Measurements from ENCODE around the gene ZNF28.
"Not testable (repeated sequence)": the region's sequence is repeated elsewhere in the genome, so short reads cannot be mapped to it uniquely, and the experiment has no call there.

The ZNF28 gene

DNA sequence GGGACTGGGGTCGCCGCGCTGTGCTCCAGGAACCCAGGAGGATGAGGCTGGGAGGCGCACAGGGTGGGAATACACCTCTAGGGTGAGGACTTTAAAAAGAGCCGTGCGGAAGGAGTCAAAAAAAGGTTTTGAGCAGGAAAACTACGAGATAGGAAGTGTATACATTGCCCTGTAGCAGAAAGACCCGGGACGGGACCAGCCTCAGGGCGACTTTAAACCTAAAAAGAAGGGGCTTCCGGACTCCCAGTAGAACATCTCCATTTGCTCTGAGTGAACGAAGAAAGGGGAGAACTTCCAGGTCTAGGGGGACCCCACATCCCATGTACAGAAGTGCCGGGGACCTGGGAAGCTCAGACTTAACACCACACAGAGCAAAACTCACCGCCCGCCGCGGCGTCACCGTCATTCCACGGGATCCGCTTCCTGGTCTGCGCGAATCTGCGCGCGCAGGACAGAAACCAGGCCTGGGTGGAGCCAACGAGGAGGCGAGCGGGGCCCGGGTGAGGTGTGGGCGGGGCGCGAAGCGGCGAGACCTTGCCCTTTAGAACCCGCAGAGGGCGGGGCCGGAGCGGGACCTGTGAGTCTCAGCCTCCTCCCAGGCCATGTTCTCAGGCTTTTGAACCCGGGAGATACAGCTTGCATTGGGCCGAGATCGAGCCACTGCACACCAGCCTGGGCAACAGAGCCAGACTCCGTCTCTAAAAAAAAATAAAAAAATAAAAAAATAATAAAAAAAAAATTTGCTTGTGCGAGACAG is at the start of gene ZNF28:
Gene ZNF28, minus strand, starts transcription at position 430 of the 757 bp plus-strand sequence. CDS start 3,675 bp downstream, outside the sequence.
- peak; percentile 51 for DNase-seq

DNA sequence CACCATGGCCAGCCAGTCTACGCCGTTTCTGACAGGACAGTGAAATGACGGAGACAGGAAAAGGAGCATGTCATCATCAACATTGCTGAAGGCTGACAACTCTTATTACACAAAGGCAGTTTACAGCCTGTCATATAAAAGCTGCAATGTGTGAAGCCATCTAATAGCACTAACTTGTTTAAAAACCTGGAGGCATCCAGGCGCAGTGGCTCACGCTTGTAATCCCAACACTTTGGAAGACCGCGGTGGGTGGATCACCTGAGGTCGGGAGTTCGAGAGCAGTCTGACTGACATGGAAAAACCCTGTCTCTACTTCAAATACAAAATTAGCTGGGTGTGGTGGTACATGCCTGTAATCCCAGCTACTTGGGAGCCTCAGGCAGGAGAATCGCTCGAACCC is 46.6 kb upstream of the ZNF28 start:
- not testable (repeated sequence) for DNase-seq

DNA sequence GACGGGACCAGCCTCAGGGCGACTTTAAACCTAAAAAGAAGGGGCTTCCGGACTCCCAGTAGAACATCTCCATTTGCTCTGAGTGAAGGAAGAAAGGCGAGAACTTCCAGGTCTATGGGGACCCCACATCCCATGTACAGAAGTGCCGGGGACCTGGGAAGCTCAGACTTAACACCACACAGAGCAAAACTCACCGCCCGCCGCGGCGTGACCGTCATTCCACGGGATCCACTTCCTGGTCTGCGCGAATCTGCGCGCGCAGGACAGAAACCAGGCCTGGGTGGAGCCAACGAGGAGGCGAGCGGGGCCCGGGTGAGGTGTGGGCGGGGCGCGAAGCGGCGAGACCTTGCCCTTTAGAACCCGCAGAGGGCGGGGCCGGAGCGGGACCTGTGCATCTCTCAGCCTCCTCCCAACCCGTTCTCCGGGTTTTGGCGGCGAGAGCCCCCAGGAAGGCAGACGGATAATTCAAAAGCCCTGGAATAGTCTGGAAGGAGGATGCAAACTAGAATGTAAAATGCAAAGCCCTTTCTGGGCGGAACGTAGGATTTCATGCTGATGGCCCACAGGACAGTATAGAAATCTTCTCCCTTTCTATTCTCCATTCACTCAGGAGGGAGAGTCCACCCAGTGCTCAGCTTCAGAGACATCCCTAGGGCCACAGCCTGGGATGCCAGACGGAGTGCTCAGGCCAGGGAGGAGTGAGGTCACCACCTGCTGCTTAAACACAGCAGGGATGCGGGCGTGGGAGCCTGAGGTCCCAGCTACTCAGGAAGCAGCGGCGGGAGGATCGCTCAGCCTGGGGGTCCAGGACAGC is 36.2 kb upstream of the ZNF28 start, which contains the start of gene ZNF468:
Gene ZNF468, minus strand, starts transcription at position 242 of the 814 bp plus-strand sequence. CDS start 3,347 bp downstream, outside the sequence.
- DNase-seq: peak; percentile 84

DNA sequence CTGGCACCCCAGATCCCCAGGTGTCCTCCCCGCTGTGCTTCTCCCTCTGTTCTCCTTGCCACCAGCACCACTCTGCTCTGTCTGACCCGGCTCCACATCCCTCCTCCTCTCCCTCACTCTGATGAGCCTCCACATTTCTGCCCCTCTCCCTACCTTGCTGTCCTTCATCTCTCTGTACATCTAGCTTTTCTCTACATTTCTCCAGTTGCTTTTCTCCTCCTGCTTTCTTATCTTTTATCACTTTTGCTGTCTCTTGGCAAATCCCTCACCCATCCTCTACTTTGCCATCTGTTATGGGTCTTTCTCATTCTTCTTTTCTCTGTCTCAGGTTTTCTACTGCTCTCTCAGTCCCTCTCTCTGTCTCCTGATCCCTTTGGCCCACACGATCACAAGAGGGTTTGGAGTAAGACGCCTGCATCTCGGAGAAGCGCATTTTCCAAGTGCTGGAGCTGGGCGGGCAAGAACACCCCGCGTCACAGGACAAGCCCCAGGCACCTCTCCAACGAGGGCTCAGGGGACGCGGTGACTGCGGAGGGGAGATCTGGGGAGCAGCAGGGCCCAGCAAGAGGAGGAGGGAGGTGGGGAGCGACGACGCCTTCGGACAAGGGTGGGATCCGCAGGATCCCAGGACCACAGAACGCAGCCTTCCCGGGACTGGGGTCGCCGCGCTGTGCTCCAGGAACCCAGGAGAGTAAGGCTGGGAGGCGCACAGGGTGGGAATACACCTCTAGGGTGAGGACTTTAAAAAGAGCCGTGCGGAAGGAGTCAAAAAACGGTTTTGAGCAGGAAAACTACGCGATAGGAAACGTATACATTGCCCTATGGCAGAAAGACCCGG is 35.3 kb upstream of the ZNF28 start:
- DNase-seq: not testable (repeated sequence)

DNA sequence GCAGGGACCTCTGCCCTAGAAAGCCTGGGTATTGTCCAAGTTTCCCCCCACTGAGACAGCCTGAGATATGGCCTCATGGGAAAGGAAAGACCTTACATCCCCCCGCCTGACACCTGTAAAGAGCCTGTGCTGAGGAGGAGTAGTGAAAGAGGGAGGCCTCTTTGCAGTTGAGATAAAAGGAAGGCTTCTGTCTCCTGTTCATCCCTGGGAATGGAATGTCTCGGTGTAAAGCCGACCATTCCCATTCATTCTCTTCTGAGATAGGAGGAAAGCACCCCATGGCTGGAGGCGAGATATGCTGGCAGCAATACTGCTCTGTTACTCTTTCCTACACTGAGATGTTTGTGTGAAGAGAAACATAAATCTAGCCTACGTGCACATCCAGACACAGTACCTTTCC is 25.9 kb upstream of the ZNF28 start:
- not testable (repeated sequence) for DNase-seq

DNA sequence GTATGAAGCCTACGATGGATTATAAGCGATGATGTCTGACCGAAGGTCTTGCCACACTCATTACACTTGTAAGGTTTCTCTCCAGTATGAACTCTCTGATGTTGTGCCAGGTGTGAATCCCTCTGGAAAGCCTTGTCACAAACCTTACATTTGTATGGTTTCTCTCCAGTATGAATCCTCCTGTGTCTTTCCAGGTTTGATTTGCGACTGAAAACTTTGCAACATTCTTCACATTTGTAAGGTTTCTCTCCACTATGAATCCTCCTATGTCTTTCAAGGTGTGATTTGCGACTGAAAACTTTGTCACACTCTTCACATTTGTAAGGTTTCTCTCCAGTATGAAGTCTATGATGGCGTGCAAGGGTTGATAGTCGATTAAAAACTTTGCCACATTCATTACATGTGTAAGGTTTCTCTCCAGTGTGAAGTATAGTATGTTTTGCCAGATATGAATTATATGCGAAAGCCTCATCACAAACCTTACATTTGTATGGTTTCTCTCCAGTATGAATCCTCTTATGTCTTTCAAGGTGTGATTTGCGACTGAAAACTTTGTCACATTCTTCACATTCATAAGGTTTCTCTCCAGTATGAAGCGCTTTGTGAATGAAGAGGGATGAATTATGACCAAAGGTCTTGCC is 19.5 kb upstream of the ZNF28 start:
- not testable (repeated sequence) for DNase-seq

DNA sequence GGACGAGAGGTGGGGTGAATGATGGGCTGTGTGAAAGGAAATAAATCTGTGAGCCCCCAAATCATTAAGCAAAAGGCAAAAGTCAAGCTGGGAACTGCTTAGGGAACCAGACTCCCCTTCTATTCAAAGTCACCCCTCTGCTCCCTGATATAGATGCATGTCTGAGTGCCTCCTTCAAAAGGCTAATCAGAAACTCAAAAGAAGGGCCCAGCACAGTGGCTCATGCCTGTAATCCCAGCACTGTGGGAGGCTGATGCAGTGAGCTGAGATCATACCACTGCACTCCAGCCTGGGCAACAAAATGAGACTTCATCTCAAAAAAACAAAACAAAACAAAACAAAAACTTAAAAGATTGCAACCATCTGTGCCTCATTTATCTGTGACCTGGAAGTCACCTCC is 12.9 kb upstream of the ZNF28 start:
- not testable (repeated sequence) for DNase-seq

DNA sequence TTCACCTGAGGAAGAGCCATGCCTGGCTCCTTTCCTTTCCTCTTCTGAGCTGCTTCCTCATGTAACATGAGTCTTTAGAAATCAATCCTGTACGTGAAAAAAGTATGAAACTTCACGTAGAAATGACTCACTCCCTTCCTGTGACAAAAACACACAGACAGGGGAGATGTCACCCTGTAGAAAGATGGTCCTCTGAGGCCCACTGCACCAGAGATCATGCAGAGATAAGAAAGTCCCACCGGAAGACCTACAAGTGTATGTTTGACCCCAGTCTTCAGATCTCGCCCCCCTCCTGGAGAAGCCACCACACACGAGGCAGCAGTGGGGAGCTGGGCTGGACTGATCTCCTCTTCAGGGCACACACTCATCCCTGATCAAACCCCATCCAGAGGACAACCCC is 12.1 kb upstream of the ZNF28 start:
- not testable (repeated sequence) for DNase-seq

DNA sequence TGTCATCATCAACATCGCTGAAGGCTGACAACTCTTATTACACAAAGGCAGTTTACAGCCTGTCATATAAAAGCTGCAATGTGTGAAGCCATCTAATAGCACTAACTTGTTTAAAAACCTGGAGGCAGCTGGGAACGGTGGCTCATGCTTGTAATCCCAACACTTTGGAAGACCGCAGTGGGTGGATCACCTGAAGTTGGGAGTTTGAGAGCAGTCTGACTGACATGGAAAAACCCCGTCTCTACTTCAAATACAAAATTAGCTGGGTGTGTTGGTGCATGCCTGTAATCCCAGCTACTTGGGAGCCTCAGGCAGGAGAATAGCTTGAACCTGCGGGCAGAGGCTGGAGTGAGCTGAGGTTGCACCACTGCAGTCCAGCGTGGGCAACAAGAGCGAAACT is 8.4 kb upstream of the ZNF28 start:
- DNase-seq: not testable (repeated sequence)

DNA sequence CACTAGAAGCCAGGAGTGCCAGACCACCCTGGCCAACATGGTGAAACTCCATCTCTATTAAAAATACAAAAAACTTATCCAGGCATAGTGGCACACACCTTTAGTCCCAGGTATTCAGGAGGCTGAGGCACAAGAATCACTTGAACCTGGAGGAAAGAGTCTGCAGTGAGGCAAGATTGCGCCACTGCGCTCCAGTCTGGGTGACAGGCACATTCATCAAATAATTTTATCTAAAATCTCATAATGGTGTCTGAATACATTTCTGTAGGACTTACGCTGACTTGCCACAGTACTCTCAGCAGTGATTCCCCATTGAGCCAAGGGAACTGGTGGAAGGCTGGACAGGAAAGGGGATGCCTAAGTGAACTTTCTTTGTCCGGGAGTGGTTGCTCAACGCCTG is 4.3 kb upstream of the ZNF28 start:
- DNase-seq: no peak

DNA sequence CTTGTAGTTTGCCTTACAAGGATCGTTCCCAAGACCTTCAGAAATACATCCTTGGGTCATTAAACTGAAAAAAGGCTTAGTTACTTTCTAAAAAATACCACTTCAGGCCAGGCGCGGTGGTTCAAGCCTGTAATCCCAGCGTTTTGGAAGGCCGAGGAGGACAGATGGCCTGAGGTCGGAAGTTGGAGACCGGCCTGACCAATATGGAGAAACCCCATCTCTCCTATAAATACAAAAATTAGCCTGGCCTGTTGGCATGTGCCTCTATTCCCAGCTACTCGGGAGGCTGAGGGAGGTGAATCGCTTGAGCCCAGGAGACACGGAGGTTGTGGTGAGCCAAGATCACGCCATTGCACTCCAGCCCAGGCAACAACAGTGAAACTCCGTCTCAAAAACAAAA is 2.2 kb upstream of the ZNF28 start:
- no peak for DNase-seq

DNA sequence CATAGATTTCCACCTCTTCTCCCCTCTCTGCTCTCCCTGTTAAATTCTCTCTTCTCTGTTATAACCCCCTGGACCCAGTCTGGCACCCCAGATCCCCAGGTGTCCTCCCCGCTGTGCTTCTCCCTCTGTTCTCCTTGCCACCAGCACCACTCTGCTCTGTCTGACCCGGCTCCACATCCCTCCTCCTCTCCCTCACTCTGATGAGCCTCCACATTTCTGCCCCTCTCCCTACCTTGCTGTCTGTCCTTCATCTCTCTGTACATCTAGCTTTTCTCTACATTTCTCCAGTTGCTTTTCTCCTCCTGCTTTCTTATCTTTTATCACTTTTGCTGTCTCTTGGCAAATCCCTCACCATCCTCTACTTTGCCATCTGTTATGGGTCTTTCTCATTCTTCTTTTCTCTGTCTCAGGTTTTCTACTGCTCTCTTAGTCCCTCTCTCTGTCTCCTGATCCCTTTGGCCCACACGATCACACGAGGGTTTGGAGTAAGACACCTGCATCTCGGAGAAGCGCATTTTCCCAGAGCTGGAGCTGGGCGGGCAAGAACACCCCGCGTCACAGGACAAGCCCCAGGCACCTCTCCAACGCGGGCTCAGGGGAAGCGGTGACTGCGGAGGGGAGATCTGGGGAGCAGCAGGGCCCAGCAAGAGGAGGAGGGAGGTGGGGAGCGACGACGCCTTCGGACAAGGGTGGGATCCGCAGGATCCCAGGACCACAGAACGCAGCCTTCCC is 795 bp downstream of the ZNF28 start:
- DNase-seq: not testable (repeated sequence)

DNA sequence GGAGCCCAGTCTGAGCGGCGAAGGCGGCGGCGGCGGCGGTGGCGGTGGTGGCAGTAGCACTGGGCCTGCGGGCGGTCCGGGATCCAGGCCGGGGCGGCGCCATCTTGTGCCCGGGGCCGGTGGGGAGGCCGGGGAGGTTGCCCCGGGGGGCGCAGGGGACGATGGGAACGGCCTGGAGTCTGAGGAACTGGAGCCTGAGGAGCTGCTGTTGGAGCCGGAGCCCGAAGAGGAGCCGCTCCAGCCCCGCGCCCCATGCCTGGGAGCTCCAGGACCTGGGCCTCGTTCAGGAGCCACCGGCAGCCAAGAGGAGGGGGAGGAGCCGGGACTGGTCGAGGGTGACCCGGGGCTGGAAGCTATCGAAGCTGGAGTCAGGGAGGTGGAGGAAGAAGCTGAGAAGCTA is 11.6 kb downstream of the ZNF28 start:
- no peak for DNase-seq

DNA sequence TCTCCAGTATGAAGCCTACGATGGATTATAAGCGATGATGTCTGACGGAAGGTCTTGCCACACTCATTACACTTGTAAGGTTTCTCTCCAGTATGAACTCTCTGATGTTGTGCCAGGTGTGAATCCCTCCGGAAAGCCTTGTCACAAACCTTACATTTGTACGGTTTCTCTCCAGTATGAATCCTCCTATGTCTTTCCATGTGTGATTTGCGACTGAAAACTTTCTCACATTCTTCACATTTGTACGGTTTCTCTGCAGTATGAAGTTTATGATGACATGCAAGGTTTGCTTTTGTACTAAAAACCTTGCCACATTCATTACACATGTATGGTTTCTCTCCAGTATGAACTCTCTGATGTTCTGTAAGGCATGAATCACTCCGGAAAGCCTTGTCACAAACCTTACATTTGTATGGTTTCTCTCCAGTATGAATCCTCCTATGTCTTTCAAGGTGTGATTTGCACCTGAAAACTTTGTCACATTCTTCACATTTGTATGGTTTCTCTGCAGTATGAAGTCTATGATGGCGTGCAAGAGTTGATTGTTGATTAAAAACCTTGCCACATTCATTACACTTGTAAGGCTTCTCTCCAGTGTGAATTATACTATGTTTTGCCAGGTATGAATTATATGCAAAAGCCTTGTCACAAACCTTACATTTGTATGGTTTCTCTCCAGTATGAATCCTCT is 21.3 kb downstream of the ZNF28 start:
- not testable (repeated sequence) for DNase-seq

DNA sequence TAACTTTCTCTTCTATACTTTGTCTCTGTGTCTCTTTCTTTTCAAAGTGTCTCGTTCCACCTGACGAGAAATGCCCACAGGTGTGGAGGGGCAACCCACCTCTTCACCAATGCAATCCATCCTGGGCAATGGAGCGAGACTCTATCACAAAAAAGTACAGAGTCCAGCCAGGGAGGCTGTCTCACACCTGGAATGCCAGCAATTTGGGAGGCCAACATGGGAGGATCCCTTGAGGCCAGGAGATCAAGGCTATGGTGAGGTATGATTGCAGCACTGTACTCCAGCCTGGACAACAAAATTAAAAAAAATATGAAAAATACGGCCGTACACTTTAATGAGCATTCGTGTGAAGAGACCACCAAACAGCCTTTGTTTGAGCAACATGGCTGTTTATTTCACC is 32.0 kb downstream of the ZNF28 start:
- no peak for DNase-seq

DNA sequence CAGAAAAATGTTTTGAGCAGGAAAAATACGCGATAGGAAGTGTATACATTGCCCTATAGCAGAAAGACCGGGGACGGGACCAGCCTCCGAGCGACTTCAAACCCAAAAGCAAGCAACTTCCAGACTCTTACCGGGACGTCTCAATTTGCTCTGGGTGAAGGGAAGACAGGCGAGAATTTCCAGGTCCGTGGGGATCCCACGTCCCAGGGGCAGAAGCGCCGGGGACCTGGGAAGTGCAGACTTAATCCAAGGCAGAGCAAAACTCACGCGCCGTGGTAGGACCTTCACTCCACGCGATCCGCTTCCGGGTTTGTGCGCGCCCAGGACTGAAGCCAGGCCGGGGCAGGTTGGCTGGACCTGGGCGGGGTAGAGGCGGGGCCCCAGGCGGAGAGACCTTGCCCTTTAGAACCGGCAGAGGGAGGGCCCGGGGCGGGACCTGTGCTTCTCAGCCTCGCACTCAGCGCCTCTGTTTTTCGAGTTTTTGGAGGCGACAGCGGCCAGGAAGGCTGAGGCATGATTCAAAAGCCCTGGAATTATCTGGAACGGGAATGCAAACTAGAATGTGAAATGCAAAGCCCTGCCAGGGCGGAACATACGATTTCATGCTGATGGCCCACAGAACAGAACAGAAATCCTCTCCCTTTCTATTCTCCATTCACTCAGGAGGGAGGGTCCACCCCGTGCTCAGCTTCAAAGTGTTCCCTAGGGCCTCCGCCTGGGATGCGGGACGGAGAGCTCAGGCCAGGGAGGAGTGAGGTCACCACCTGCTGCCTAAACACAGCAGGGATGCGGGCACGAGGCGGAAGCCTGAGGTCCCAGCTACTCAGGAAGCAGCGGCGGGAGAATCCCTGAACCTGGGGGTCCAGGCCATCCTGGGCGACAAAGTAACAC is 34.7 kb downstream of the ZNF28 start, which contains the start of gene ZNF600:
Gene ZNF600, minus strand, starts transcription at position 328 of the 891 bp plus-strand sequence. CDS start 7,903 bp downstream, outside the sequence.
- peak; percentile 88 for DNase-seq

DNA sequence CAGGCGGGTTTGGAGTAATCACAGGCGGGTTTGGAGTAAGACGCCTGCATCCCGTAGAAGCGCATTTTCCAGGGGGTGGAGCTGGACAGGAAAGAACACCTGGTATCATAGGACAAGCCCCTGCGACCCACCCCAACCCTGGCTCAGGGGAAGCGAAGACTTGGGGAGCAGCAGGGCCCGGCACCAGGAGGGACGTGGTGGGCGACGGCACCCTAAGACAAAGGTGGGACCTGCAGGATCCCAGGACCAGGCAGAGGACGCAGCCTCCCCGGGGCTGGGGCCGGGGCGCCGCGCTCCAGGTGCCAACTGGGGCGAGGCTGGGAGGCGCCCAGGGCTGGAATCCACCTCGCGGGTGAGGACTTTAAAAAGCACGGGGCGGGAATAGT is 35.4 kb downstream of the ZNF28 start:
- DNase-seq: no peak

DNA sequence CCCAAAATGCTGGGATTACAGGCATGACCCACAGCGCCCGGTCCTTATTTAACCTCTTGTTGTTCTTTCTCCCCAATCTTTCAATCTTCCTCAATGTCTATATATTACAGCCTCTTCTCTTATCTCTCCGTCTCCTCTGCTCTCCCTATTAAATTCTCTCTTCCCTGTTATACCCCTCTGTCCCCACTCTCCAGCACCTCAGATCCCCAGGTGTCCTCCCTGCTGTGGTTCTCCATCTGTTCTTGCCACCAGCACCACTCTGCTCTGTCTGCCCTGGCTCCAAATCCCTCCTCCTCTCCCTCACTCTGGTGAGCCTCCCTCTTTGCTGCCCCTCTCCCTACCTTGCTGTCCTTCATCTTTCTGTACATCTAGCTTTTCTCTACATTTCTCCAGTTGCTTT is 35.9 kb downstream of the ZNF28 start:
- no peak for DNase-seq

DNA sequence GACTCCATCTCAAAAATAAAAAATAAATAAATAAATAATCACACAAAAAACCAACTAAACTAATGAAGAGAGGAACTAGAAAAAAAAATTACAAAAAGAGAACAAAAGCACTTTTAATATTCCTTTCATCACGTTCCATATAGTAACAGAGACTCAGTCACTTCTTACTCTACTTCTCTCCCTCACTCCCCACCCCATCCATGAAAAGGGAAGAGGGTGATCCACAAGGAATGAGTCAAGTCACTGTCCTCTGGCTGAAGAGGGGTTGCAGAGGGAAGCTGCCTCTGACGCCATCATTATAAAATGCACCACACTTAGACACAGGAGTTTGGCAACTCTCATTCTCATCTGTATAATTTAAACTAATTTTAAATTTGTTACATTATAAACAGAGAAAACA is 38.6 kb downstream of the ZNF28 start:
- DNase-seq: not testable (repeated sequence)

DNA sequence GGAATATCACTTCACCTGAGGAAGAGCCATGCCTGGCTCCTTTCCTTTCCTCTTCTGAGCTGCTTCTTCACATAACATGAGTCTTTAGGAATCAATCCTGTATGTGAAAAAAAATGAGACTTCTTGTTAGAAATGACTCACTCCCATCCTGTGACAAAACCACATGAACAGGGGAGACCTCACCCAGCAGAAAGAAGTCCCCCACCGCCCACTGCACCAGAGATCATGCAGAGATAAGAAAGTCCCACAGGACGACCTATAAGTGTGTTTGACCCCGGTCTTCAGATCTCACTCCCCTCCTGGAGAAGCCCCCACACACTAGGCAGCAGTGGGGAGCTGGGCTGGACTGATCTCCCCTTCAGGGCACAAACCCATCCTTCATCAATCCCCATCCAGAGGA is 42.6 kb downstream of the ZNF28 start:
- DNase-seq: no peak

All from NCI-H774 (cell line).